Measurements from ENCODE around the gene ISG15. TPM values are rescaled to one million over a fixed set of nuclear protein-coding genes. Genes with fewer than 3 reads are reported as not detected.

The ISG15 gene
- total and polyA plus RNA-seq, 8 donors: 8.3 to 90.0 (median 15.7) TPM

GRCh38 chr1:1040004-1040991 lies 27.0 kb downstream of the ISG15 start:
- peak in 3 of 4 donors; percentile 69 to 88 (median 79) for DNase-seq
- intact Hi-C loops (cut with DNase I): no loop called here

GRCh38 chr1:1041092-1041523 lies 27.8 kb downstream of the ISG15 start:
- Histone ChIP-seq H3K4me1 (peaks cover 13 to 19% of the 10 kb centered on the region in 2 donors), H3K27ac (no peak overlapping the region), H3K27me3 (peaks cover 0 to 52% of the 10 kb centered on the region in 2 donors), H3K4me3 (no peak overlapping the region), H3K9me3 (no peaks in the 10 kb centered on the region), H3K36me3 (peaks cover 0 to 33% of the 10 kb centered on the region in 2 donors)
- no peak for DNase-seq
- TF ChIP-seq CTCF (IDR thresholded peaks at IDR 0.05): no peak
- ATAC-seq: no peak
- intact Hi-C loops (cut with DNase I): no loop called here

More at GRCh38 chr1:1040004-1040991, 27.0 kb downstream of the ISG15 start:
- peaks cover 13 to 19% of the 10 kb centered on the region in 2 donors for H3K4me1 ChIP-seq
- H3K27me3 ChIP-seq: peaks cover 0 to 60% of the 10 kb centered on the region in 2 donors
- peaks cover 0 to 25% of the 10 kb centered on the region in 2 donors for H3K36me3 ChIP-seq
- peak overlapping the region; percentile 22 to 29 for H3K4me3 ChIP-seq
- no peak overlapping the region for H3K27ac ChIP-seq
- ATAC-seq: peak; percentile 93
- no peaks in the 10 kb centered on the region for H3K9me3 ChIP-seq
- no peak for TF ChIP-seq CTCF (IDR thresholded peaks at IDR 0.05)

- intact Hi-C loops (cut with DNase I): no loop called here
- Histone ChIP-seq H3K4me3 (no peak overlapping the region), H3K27ac (no peak overlapping the region), H3K36me3 (peaks cover 0 to 40% of the 10 kb centered on the region in 2 donors), H3K9me3 (no peaks in the 10 kb centered on the region), H3K4me1 (peaks cover 13 to 19% of the 10 kb centered on the region in 2 donors), H3K27me3 (peaks cover 0 to 46% of the 10 kb centered on the region in 2 donors)
- no peak for ATAC-seq
- TF ChIP-seq CTCF (IDR thresholded peaks at IDR 0.05): no peak
- DNase-seq: no peak
Observed at GRCh38 chr1:1041873-1042272, 28.6 kb downstream of the ISG15 start.

GRCh38 chr1:1042835-1043234 lies 29.5 kb downstream of the ISG15 start:
- Histone ChIP-seq H3K9me3 (no peaks in the 10 kb centered on the region), H3K4me3 (no peak overlapping the region), H3K4me1 (peaks cover 13 to 19% of the 10 kb centered on the region in 2 donors), H3K36me3 (peaks cover 0 to 50% of the 10 kb centered on the region in 2 donors), H3K27ac (no peak overlapping the region), H3K27me3 (peaks cover 0 to 36% of the 10 kb centered on the region in 2 donors)
- no peak for TF ChIP-seq CTCF (IDR thresholded peaks at IDR 0.05)
- ATAC-seq: no peak
- no peak for DNase-seq
- intact Hi-C loops (cut with DNase I): no loop called here

- no peak overlapping the region for H3K27ac ChIP-seq
- ATAC-seq: no peak
- peaks cover 0 to 53% of the 10 kb centered on the region in 2 donors for H3K36me3 ChIP-seq
- H3K9me3 ChIP-seq: no peaks in the 10 kb centered on the region
- DNase-seq: no peak
- peaks cover 0 to 31% of the 10 kb centered on the region in 2 donors for H3K27me3 ChIP-seq
- TF ChIP-seq CTCF (IDR thresholded peaks at IDR 0.05): no peak
- H3K4me1 ChIP-seq: peaks cover 13 to 19% of the 10 kb centered on the region in 2 donors
- intact Hi-C loops (cut with DNase I): no loop called here
- no peak overlapping the region for H3K4me3 ChIP-seq
Observed at GRCh38 chr1:1043411-1043810, 30.1 kb downstream of the ISG15 start.
